Endothelial cell of umbilical vein (primary cell): ENCODE data around the gene AP4M1. TPM values are rescaled to one million over a fixed set of nuclear protein-coding genes. Genes with fewer than 3 reads are reported as not detected.

ENCODE experiments used
- BruUV-seq: library from RNA; stranded (reverse); fragments of 400-500 nt; replicated peaks from 2 replicates; lab custom pipeline; 2021; lab: Mats Ljungman, UMichigan
- CTCF ChIA-PET: fragments of 300-600, 350-600 bp; sonication (Branson Sonifier 250); formaldehyde crosslinking; loops from one replicate; lab custom pipeline; 2021; ENCODE audit warnings: antibody characterized with exemption, inconsistent platforms; lab: Charles Lee
- POLR2A ChIA-PET: fragments of 300-600, 350-600 bp; sonication (Branson Sonifier 250); formaldehyde crosslinking; loops from one replicate; lab custom pipeline; 2021; ENCODE audit warnings: antibody characterized with exemption, inconsistent platforms; lab: Charles Lee
- DNase-seq: peaks from one replicate; pipeline ENCODE4 v3.0.0-alpha.2; 2011; ENCODE audit warnings: low read depth, low spot score
- FAIRE-seq: peaks from 2 replicates; lab custom pipeline; 2011; peaks lifted over from hg19 to GRCh38; lab: Jason Lieb, UNC
- H2AFZ ChIP-seq: 2 replicates; pipeline ENCODE4 v1.6.0; 2012; ENCODE audit warnings: low read depth, low read length, control low read depth, inconsistent platforms
- H3K27ac ChIP-seq: 2 replicates; pipeline ENCODE4 v1.5.1; 2011; ENCODE audit warnings: low read depth, mild to moderate bottlenecking, control low read depth, low read length, moderate library complexity; ENCODE audit not compliant: insufficient read depth
- H3K27me3 ChIP-seq, 2 experiments: 2 replicates each; pipeline versions ENCODE4 v1.6.0 to v1.6.1; 2011; ENCODE audit warnings: low read length in 2 of 2, mixed read lengths in 1 of 2; ENCODE audit not compliant: control insufficient read depth in 2 of 2, insufficient read depth in 2 of 2
- H3K36me3 ChIP-seq, 2 experiments: 2 replicates in 1 of 2; 3 replicates in 1 of 2; pipeline ENCODE4 v1.5.1; 2011; ENCODE audit warnings: low read length in 2 of 2, mild to moderate bottlenecking in 1 of 2, moderate library complexity in 1 of 2; ENCODE audit not compliant: control insufficient read depth in 2 of 2, insufficient read depth in 2 of 2; ENCODE audit errors: extremely low read depth in 1 of 2
- H3K4me1 ChIP-seq: 3 replicates; pipeline ENCODE4 v1.5.1; 2011; ENCODE audit warnings: mild to moderate bottlenecking, low read length; ENCODE audit not compliant: control insufficient read depth, insufficient read depth; ENCODE audit errors: extremely low read depth
- H3K4me2 ChIP-seq: 2 replicates; pipeline ENCODE4 v1.6.1; 2011; ENCODE audit warnings: low read length, control low read depth, mixed read lengths; ENCODE audit not compliant: insufficient read depth
- H3K4me3 ChIP-seq, 3 experiments: fragments of 200-600 bp in 1 of 3; sonication (generic), shearing (Covaris generic) in 1 of 3; replicated peaks in 1 of 3; 2 replicates each; pipeline ENCODE4 v1.5.1; 2011 to 2016; ENCODE audit warnings: control low read depth in 3 of 3, low read length in 3 of 3, mild to moderate bottlenecking in 2 of 3, inconsistent platforms in 1 of 3, low read depth in 1 of 3, moderate library complexity in 1 of 3; ENCODE audit not compliant: insufficient read depth in 1 of 3
- H3K79me2 ChIP-seq: 2 replicates; pipeline ENCODE4 v1.6.0; 2012; ENCODE audit warnings: low read length, inconsistent platforms; ENCODE audit not compliant: control insufficient read depth, insufficient read depth
- H3K9ac ChIP-seq: replicated peaks from 2 replicates; pipeline ENCODE3; 2011; ENCODE audit warnings: low read length, control low read depth; ENCODE audit not compliant: insufficient read depth; ENCODE audit errors: extremely low read depth
- H3K9me1 ChIP-seq: replicated peaks from 3 replicates; pipeline ENCODE4 v1.6.0; 2011; ENCODE audit warnings: mild to moderate bottlenecking, low read length; ENCODE audit not compliant: control insufficient read depth, insufficient read depth; ENCODE audit errors: extremely low read depth
- H3K9me3 ChIP-seq: replicated peaks from 2 replicates; pipeline ENCODE4 v1.5.1; 2012; ENCODE audit warnings: low read length, inconsistent platforms; ENCODE audit not compliant: control insufficient read depth, insufficient read depth
- H4K20me1 ChIP-seq: replicated peaks from 2 replicates; pipeline ENCODE3; 2011; ENCODE audit warnings: mild to moderate bottlenecking, low read length; ENCODE audit not compliant: control insufficient read depth, insufficient read depth; ENCODE audit errors: extremely low read depth
- CTCF ChIP-seq, 2 donors: IDR thresholded peaks; 1 replicate in 1 of 2; 2 replicates in 1 of 2; pipeline ENCODE4 v1.5.1; 2011; ENCODE audit warnings: low read length in 2 of 2, mild to moderate bottlenecking in 2 of 2, moderate library complexity in 2 of 2, control low read depth in 1 of 2, inconsistent platforms in 1 of 2, low read depth in 1 of 2; ENCODE audit not compliant: insufficient read depth in 1 of 2; ENCODE audit errors: extremely low read depth in 1 of 2
- EZH2 ChIP-seq: IDR thresholded peaks from 2 replicates; pipeline ENCODE4 v1.6.1; 2012; ENCODE audit warnings: borderline replicate concordance, low read depth, mild to moderate bottlenecking, moderate library complexity, low read length, inconsistent platforms; ENCODE audit not compliant: severe bottlenecking
- FOS ChIP-seq: IDR thresholded peaks from 2 replicates; pipeline ENCODE4 v1.6.1; 2011; ENCODE audit warnings: mild to moderate bottlenecking, low read length, moderate library complexity, borderline replicate concordance; ENCODE audit not compliant: insufficient read depth
- GATA2 ChIP-seq: IDR thresholded peaks from 2 replicates; pipeline ENCODE4 v1.7.0; 2011; ENCODE audit warnings: low read depth, mild to moderate bottlenecking, moderate library complexity, mixed read lengths, low read length; ENCODE audit not compliant: insufficient read length, insufficient read depth
- JUN ChIP-seq: IDR thresholded peaks from 2 replicates; pipeline ENCODE4 v1.6.1; 2011; ENCODE audit warnings: borderline replicate concordance, low read depth; ENCODE audit not compliant: insufficient read length, insufficient read depth
- MYC ChIP-seq: IDR thresholded peaks from one replicate; pipeline ENCODE4 v1.6.1; 2011; ENCODE audit warnings: mild to moderate bottlenecking, low read depth, low read length
- POLR2A ChIP-seq: IDR thresholded peaks from 2 replicates; pipeline ENCODE4 v1.6.1; 2012; ENCODE audit warnings: low read depth, mild to moderate bottlenecking, control low read depth, low read length
- POLR2AphosphoS5 ChIP-seq: IDR thresholded peaks from 2 replicates; pipeline ENCODE4 v1.6.1; 2012; ENCODE audit warnings: low read depth, mild to moderate bottlenecking, control low read depth, low read length, moderate library complexity; ENCODE audit not compliant: insufficient read depth
- dilution Hi-C: fragments of 300-500 bp; cut with MboI; formaldehyde crosslinking; loops from one replicate; pipeline ENCODE4 v1.15.0; 2019; ENCODE audit warnings: low sequenced_read_pairs; ENCODE audit not compliant: extremely low pct_ligation_motif_present
- intact Hi-C: fragments of 100-400 bp; cut with micrococcal nuclease; formaldehyde crosslinking; loops from one replicate; pipeline ENCODE4 v1.10.0; 2022
- polyA plus RNA-seq, 4 experiments: library from polyadenylated mRNA; depleted of rRNA in 3 of 4; stranded (reverse) in 3 of 4; unstranded in 1 of 4; fragments of >200 nt; gene quantifications; 2 replicates each; pipeline versions ENCODE4 v1.2.1 to v1.2.3, GENCODE V29; 2011 to 2012; ENCODE audit warnings: missing spikeins in 1 of 4
- total RNA-seq: library from RNA; stranded (reverse); gene quantifications from 2 replicates; pipeline ENCODE4 v1.2.3, GENCODE V29; 2021
- TF ChIP-seq, protein P1 (sequence below): IDR thresholded peaks from 2 replicates; pipeline ENCODE4 v1.6.1; 2011; ENCODE audit not compliant: insufficient read depth, insufficient read length

AP4M1 gene
- total and polyA plus RNA-seq, 2 donors (not counting 3 experiments of a cell fraction or from before 2014, with no cell fraction given) = 20.5 to 27.4 TPM

GRCh38 chr7:100126239-100126930 is 24.9 kb downstream of the AP4M1 start:
- H3K4me1 ChIP-seq = peaks cover 11% of the 10 kb centered on the region
- H2AFZ ChIP-seq = peak overlapping the region; percentile 96
- DNase-seq = no peak
- intact Hi-C loops = loop anchor here (2.0 to 5.0 kb wide), 2 partner anchors 40 to 134 kb away; no protein-coding TSS in a partner anchor
- CTCF ChIA-PET = interaction anchor here (0.9 to 1.3 kb wide), 4 partner anchors 25 to 135 kb away, joined by 3 to 6 read pairs (median 4); partner anchors contain the start of genes AP4M1 and MCM7
- peak overlapping the region; percentile 89 for H3K4me2 ChIP-seq
- H3K9me1 ChIP-seq = no peaks in the 10 kb centered on the region
- H3K79me2 ChIP-seq = no peaks in the 10 kb centered on the region
- H3K9ac ChIP-seq = peak overlapping the region; percentile 99
- H3K36me3 ChIP-seq = peaks cover 0 to 2% of the 10 kb centered on the region in 2 experiments
- peak overlapping the region; percentile 86 to 96 (median 93) for H3K4me3 ChIP-seq
- no peak for FAIRE-seq
- dilution Hi-C loops = no loop called here
- TSS peak; percentile 73 for BruUV-seq
- no peaks in the 10 kb centered on the region for H3K9me3 ChIP-seq
- POLR2A ChIA-PET = interaction anchor here (0.7 kb wide), 1 partner anchor 303 kb away, joined by 3 read pairs; the partner anchor contains the start of gene MEPCE
- H4K20me1 ChIP-seq = no peaks in the 10 kb centered on the region
- H3K27ac ChIP-seq = peak overlapping the region; percentile 94
- H3K27me3 ChIP-seq = no peaks in the 10 kb centered on the region
- no peak for TF ChIP-seq EZH2
- TF ChIP-seq, protein P1, sequence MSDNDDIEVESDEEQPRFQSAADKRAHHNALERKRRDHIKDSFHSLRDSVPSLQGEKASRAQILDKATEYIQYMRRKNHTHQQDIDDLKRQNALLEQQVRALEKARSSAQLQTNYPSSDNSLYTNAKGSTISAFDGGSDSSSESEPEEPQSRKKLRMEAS = no peak
- no peak for TF ChIP-seq MYC
- no peak for TF ChIP-seq FOS
- no peak for TF ChIP-seq CTCF (IDR thresholded peaks at IDR 0.05; ENCODE audit: extremely low read depth in 1 of 2, insufficient read depth in 1 of 2, low read depth in 1 of 2, low read length in 2 of 2)
- no peak for TF ChIP-seq JUN
- no peak for TF ChIP-seq POLR2AphosphoS5
- no peak for TF ChIP-seq GATA2
- no peak for TF ChIP-seq POLR2A
